ENCODE results near the gene CFAP90.

The CFAP90 gene

GRCh38 chr5:7850395-7851239 is at the start of gene CFAP90:
Gene CFAP90 (minus strand): TSS chr5:7851133. CDS start chr5:7851021, 112 bp downstream.
- no peak for DNase-seq (ENCODE audit: low read depth)

- no peak for DNase-seq (ENCODE audit: low read depth)
Measured at GRCh38 chr5:7897014-7897600, 46.2 kb upstream of the CFAP90 start.

DNA sequence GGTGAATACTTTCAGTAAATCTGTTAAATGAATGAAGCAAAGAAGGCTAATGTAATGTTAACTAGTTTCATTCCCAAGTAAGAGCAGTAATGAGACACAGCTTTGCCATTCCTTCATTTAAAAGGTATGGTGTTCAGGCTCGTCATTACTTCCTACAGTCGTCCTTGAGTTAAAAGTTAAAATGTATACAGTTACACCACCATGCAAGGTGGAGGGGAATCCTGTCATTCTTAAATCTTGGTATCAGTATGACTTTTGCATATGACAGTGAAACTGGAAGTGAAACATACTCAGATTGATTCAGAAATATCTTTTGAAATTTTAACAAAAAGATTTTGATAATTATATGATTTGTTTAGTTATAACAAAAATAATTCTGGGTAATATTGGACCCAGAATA is 43.9 kb upstream of the CFAP90 start:
- no peak for DNase-seq (ENCODE audit: low read depth)

GRCh38 chr5:7894439-7894838 is 43.5 kb upstream of the CFAP90 start:
- no peak for DNase-seq (ENCODE audit: low read depth)

DNA sequence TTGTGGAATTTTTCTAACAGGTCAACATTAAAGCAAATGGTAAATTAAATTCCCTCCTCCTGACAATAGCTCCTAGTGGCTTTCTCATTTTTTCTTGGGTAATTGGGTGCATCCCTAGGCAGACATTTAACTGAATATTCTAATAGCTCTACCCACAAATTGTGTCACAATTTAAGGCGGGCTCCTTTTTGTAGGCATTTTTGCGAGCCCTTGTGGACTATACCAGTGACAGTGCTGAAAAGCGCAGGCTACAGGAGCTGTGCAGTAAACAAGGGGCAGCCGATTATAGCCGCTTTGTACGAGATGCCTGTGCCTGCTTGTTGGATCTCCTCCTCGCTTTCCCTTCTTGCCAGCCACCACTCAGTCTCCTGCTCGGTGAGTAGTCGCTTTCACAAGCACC is 38.0 kb upstream of the CFAP90 start:
- no peak for DNase-seq (ENCODE audit: low read depth)

DNA sequence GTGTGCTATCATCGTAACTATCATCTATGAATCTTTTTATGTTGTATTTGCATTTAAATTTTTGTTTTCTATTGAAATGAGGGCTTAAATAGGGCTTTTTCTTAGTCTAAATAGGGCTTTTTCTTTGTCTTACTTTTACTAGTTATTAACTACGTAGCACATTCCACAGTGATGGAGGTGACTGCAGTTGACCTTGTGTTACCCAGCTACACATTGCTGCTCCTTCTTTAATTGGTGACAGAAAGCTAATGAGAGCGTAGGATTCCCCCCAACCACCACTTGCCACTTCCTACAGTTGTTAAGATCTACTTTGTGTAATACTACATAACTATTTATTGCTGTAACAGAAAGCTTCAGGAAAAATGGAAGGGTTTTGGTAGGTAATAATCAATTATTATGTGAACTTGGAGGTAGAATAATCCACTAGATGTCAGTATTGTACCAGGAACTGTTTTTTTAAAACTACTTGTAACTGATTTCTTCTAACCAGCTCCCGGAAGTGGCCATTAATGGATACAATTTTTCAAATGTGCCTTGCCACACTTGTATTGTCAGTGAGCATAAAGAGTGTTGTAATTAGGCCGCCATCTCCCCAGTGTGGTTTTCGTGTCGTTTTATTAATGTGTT is 36.0 kb upstream of the CFAP90 start:
- no peak for DNase-seq (ENCODE audit: low read depth)

DNA sequence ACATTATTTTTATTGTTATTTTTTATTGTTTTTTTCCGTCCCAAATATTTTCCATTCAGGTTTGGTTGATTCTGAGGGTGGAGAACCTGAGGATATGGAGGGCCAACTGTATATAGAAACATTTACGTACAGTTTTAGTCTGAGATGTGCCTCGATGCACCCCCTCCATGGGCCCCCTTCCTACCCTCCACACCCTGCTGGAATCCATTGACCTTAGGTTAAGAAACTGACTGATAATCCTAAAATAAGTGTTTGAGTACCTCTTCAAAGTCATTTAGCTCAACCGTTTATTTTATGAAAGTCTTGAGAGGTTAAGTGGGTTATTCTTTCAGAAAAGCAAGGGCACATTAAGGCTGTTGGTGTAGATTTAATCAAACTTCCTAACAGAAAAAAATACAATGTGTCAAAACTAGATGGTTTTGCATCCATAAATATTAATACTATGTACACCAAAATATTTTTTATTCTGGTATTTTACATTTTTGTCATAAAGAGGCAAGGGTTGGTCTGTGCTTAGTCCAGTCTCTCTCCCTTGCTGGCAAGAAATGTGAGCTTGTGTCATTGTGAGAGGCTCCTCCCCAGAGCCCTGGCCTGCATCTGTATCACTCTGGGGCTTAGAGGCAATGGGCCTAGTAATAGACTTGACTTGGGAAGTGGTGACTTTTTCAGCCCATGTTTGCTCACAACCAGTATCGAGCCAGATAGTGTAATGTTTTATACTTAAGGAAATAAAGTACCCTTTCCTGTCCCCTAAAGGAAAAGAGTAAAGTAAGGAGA is 33.7 kb upstream of the CFAP90 start:
- no peak for DNase-seq (ENCODE audit: low read depth)

- no peak for DNase-seq (ENCODE audit: low read depth)
Measured at GRCh38 chr5:7882926-7883325, 32.0 kb upstream of the CFAP90 start.

- DNase-seq (ENCODE audit: low read depth): no peak
Measured at GRCh38 chr5:7881816-7882215, 30.9 kb upstream of the CFAP90 start.

GRCh38 chr5:7881091-7881490 is 30.2 kb upstream of the CFAP90 start:
- no peak for DNase-seq (ENCODE audit: low read depth)

DNA sequence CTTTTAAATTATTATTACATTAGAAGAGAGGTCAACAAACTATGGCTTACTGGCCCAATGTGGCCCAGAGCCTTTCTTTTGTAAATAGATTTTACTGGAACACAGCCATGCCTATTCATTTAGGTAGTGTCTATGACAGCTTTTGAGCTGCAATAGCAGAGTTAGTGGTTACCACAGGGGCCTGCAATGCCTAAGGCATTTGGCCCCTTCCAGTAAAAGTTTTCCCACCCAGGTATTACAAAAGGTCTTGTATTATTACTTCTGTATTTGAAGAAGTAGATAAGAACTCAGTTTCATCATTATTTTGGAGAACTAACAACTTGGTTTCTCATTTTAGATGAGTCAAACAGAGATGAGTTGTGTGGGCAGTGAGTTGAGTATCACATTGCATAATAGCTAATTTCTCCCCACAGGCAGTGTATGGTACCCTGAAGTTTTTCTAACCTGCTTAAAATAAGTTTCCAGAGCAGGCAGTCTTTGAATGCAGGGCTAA is 27.5 kb upstream of the CFAP90 start:
- no peak for DNase-seq (ENCODE audit: low read depth)

GRCh38 chr5:7877851-7878250 is 26.9 kb upstream of the CFAP90 start:
- DNase-seq (ENCODE audit: low read depth): no peak

- DNase-seq (ENCODE audit: low read depth): no peak
Measured at GRCh38 chr5:7876867-7877266, 25.9 kb upstream of the CFAP90 start.

GRCh38 chr5:7875151-7875550 is 24.2 kb upstream of the CFAP90 start:
- no peak for DNase-seq (ENCODE audit: low read depth)

DNA sequence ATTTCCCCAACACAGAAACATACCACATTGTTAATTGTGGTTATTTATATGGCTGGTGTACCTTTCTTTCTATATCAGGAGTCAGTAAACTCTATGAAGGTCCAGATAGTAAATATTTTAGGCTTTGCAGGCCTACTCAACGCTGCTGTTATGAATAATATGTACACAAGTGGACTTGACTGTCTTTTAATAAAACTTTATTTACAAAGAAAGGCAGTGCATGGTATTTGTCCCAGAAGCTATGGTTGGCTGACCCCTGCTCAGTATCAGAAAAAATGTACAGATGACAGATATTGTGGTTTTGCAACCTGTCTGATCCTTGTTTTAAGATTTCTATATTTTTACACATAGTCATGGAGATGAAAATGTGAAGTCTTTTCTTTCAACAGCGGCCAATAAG is 23.7 kb upstream of the CFAP90 start:
- DNase-seq (ENCODE audit: low read depth): no peak

DNA sequence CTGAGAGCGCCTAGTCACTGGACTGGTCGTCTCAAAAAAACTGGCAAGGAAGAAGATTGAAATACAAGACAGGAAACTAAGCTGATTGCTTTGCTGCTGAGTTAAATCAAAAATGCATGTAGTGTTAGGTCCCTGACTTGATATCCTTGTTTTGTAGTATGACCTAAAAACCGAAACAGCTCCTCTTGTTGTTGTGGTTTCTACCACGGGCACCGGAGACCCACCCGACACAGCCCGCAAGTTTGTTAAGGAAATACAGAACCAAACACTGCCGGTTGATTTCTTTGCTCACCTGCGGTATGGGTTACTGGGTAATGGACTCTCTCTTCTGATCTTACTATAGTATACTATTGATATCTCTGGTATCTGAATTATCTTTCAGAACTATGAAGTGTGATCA is 22.3 kb upstream of the CFAP90 start:
- DNase-seq (ENCODE audit: low read depth): no peak

DNA sequence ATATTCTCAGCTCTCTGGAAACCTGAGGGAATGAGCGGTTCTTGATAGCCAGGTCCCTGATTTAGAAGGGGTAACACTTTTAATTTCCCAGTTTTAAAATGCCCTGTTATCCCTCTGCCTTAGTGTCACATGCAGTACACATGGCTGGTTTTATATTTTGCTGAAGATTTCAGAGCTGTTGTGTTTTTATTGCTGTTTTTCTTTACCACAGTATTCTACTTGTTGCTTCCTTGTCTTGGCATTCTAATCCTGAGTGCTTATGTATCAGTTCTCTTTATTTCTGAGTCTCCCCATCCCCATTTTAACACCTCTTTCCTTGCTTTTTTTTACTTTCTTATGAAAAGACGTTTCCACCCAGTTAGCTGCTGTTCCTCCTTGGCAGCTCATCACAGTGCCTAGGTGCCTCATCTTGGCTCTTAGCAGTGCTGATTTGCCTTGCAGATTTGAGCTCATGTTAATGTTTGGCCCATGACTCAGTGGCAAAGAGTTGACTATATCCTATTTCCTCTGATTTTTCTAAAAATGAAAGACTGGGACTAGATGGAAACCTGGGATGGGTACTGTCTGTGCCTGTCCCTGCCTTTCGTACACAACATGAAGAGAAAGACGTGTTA is 21.7 kb upstream of the CFAP90 start:
- DNase-seq (ENCODE audit: low read depth): no peak

GRCh38 chr5:7871653-7872052 is 20.7 kb upstream of the CFAP90 start:
- DNase-seq (ENCODE audit: low read depth): no peak

- no peak for DNase-seq (ENCODE audit: low read depth)
Measured at GRCh38 chr5:7869474-7870136, 18.7 kb upstream of the CFAP90 start.

DNA sequence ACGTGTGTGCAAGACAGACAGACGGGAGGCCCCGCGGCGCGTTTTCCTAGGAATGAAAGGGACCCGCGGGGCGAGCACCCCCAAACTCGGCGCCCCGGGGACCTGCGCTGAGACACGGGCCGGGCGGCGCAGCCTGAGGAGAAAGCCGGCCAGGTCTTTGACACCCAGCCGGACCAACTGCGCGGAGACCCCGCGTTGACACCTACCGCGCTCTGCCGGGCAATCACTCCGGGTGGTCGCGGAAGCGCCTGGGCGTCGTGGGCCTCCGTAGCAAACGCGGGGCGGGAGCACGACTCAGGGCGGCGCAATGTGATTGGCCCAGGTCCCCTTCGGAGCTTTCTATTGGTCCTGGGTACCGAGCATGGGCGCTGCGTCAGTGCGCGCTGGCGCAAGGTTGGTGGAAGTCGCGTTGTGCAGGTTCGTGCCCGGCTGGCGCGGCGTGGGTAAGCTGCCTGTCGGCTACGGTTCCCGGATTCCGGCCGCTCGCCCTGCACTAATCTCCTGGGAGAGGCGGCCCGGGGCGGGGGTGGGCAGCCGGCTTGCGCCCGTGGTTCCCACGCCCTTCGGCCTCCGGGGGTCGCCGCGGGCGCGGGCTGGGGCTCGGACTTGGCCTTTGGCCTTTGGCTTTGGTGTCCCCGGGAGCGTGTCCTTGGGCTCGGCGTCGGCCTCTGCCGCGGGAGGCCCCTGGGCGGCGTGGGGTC is 18.0 kb upstream of the CFAP90 start, which contains the start of the genes FASTKD3 and MTRR:
TSS of gene FASTKD3 (minus strand) at position 259 of the 701 bp plus-strand sequence. CDS start 948 bp downstream, outside the sequence.
TSS of gene MTRR (plus strand) at position 376 of the 701 bp plus-strand sequence. CDS start 1,647 bp downstream, outside the sequence.
- DNase-seq (ENCODE audit: low read depth): peak; percentile 84

All from stimulated activated CD8-positive, alpha-beta memory T cell treated with anti-CD3 and anti-CD28 coated beads, Interleukin-12 subunit alpha, Interleukin-12 subunit beta, amount 100 ng/mL, for 1 hour (primary cell).